NCI-H510A (cell line): Measurements from ENCODE around the gene ABCA10.

Experiments used
- DNase-seq: peaks from one replicate; lab custom pipeline; 2025; lab: John Stamatoyannopoulos, UW

The ABCA10 gene

DNA sequence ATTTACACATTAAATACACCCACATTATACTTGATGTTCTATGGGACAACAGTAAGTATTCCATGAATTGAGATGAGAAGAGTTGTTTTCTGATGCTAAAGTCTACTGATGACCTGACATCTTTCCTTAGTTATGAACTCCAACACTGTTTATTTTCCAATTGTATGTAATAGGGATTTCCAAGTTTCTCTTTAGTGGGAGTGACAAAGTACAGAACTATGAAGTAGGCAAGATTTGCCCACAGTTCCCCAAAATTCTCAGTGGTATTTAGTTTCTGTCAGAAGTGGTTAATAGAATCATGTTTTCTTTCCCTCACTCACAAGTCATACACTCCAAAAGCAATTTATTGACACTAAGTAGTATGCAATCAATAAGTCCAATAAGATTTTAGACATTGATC lies 64.4 kb downstream of the ABCA10 start:
- DNase-seq = no peak

- DNase-seq = no peak
Measured at GRCh38 chr17:69159418-69159817, 69.2 kb downstream of the ABCA10 start.

DNA sequence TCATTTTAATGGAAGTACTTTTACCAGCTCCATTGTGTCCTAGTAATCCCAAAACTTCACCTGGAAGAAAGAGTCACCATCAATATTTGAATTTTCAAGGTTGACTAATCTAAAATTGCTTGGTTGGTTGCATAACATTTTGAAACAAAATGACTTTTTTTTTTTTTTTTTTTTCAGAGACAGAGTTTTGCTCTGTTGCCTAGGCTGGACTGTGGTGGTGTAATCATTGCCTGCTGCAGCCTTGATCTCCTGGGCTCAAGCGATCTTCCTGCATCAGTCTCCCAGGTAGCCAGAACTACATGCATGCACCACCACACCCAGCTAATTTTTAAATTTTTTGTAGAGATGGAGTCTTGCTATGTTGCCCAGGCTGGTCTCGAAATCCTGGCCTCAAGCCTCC lies 74.4 kb downstream of the ABCA10 start:
- no peak for DNase-seq

DNA sequence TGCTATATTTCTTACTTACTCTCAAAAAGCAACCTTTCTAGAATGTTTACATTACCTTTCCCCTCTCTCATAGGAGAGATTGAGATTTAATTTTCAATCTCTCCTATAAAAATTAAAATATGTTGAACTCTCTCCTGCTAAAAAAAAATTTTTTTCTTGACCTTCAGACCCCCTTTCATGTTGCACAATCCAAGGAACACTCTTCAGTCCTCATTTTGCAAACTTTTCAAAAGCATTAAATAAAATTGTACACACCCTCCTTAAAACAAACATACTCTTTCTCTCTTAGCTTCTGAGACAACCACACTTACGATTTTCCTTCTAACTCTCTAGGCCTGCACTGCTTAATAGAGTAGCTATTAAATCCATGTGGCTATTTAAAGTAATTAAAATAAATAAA lies 78.3 kb downstream of the ABCA10 start:
- no peak for DNase-seq

DNA sequence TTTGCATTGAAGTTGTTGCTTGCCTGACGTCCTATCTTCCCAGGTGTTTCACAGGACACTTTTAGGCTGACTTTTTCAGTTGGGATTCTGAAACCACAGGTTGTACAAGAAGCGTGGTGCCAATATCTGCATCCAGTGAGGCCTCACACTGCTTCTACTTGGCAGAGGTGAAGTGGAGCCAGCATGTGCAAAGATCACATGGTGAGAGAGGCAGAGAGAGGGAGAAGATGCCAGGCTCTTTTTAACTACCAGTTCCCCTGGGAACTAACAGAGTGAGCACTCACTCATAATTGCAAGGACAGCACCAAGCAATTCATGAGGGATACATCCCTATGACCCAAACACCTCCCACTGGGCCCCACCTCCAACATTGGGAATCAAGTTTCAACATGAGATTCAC lies 81.2 kb downstream of the ABCA10 start:
- no peak for DNase-seq

DNA sequence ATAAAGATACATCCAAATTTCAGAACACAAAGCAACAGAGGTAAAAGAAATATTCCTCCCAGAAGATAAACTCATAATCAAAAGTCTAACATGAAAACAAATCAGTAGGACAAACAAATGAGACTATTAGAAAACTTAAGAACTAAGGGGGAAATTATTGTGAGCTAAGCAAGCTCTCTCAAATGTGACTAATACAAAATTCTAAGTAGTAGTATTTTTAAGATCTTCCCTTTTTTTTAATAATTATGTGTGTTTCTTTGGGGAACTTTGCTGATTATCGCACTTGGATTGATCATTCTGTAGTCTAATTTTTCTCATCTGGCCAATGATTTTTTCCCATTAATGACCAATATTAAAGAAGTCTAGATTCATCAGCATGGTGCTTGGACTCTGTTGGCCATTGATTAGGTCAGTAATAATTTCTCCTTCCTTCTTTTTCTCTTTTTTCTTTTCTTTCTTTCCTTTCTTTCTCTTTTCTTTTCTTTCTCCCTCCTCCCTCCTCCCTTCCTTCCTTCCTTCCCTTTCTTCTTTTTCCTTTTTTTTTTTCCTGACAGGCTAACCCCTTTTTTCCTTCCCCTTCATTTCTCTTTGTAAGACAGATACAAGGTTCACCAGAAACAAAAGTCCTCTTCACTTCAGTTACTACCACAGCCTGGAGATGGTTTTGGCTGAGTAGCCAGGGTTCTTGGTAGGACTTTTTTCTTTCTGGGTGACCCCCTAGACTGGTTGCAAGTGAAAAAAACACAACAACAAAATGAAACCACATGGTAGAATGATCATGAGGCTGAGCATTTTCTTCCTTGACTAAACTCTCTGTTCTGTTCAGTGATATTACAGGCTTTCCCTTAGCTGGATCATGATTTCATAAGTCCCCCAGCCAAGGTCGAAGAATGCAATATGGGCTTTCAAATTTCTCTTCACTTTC lies 84.0 kb downstream of the ABCA10 start:
- no peak for DNase-seq

DNA sequence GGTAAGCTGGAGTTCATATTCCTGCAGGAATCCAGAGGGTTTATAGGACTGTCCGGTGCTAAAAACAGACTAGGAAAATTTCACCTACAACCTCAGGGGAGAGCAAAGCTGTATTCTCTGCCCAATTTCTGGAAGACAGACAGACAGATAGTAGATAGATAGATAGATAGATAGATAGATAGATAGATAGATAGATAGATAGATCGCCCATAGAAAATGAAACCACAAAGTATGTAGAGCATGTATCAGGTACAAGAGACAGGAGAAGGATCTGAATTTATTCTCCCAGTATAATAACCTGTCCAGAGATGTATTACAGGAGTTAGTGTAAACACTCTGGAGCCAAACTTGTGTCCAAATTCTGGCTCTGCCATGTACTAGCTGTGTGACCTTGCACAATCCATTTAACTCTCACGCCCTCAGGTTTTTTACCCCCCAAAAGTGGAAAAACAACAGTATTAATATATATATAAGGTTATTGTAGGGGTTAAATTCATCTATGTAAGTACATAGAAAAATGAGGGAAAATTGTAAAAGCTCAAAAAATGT lies 84.9 kb downstream of the ABCA10 start:
- no peak for DNase-seq

DNA sequence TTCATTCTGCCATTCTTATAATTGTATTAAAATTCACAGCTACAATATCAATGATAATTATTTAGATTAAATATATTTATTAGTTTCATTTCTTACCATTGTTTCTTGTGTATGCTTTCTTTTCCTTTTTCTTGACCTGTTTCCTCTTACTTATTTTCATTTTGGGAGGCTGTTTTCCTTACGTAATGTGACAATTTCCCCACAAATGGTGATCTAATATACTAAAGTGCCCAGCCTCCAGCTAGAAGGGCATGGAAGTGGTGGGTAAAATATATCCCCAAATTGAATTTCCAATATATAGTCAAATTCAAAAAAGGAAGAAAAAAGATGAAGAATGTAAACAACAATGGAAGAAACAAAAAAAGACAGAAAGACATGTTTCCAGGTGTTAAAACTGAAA lies 85.5 kb downstream of the ABCA10 start:
- no peak for DNase-seq

DNA sequence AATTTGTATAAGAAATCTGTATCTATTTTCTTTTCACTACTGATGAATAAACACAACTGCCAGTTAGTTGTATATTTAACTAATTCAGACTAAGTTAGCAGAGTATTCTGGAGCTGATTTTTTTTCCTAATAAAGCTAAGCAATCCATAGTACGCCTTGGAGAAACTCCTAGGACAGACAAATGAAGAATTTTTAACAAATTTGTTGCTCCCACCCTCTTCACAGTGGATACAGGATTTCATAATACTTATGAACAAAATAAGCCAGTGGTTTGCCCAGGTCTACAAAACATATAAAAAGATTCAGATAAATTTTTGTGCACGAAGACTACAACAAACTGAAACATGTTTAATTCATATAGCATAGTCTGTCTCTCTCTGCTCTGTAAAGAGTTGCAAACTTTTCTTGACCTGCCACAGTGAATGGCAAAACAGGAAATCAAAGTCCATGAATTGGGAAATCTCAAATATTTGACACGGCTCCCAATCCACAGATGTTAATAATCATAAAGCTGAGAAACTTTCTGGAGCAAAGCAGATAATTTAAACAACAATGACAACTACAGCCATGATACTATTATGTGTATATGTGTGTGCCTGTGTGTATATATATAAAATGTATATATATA lies 86.3 kb downstream of the ABCA10 start:
- no peak for DNase-seq

GRCh38 chr17:69141431-69142174 lies 87.0 kb downstream of the ABCA10 start, which contains the start of gene ABCA6:
Gene ABCA6, minus strand, starts transcription at chr17:69141895. Its CDS starts 1,192 bp downstream, at chr17:69140703.
- DNase-seq = no peak

DNA sequence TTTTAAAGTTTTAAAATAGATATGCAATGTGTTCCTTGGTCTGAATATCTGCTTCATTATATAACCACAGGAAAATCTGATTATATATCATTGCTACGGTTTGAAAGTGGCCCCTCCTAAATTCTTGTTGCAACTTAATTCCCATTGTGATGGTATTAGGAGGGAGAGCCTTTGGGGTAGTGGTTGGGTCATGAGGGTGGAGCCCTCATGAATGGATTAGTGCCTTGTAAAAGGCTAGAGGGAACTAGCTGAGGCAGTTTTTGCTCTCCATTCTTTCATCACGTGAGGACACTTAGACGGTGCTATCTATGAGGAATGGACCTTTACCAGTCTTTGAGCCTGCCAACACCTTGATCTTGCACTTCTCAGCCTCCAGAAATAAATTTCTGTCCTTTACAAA lies 94.5 kb downstream of the ABCA10 start:
- DNase-seq = no peak

GRCh38 chr17:69130627-69131296 lies 97.9 kb downstream of the ABCA10 start:
- no peak for DNase-seq

- no peak for DNase-seq
Measured at GRCh38 chr17:69123626-69124025, 105.0 kb downstream of the ABCA10 start.

- no peak for DNase-seq
Measured at GRCh38 chr17:69122065-69122464, 106.6 kb downstream of the ABCA10 start.

GRCh38 chr17:69117855-69118784 lies 110.5 kb downstream of the ABCA10 start:
- no peak for DNase-seq

- no peak for DNase-seq
Measured at GRCh38 chr17:69111794-69112193, 116.8 kb downstream of the ABCA10 start.

DNA sequence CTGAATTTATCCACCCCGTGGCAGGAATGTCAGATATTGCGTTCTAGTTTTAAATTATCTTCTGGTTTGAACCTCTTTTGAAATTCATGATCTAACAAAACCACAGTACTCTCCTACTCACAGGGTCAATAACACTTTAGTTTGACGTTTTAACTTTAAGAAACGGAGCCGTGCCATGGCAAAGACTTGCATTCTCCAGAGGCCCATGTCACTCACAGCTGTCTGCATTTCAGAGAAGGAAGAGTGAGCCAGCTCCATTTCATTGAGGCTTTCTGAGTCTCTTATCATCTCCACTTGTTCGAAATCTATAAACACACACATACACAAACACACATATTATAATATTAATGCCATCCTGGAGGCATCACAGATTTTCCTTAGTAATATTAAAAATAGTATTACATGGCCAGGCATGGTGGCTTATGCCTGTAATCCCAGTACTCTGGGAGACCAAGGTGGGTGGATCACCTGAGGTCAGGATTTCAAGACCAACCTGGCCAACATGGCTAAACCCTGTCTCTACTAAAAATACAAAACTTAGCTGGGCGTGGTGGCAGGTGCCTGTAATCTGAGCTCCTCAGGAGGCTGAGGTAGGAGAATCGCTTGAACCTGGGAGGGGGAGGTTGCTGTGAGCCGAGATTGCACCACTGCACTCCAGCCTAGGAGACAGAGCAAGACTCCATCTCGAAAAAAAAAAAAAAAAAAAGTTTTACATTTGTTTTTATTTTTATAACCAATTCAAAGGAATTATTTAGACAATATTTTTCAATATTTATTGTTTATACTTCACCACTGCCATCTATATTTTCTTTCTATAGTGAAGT lies 122.5 kb downstream of the ABCA10 start:
- DNase-seq = no peak

GRCh38 chr17:69103557-69104233 lies 124.9 kb downstream of the ABCA10 start:
- no peak for DNase-seq

DNA sequence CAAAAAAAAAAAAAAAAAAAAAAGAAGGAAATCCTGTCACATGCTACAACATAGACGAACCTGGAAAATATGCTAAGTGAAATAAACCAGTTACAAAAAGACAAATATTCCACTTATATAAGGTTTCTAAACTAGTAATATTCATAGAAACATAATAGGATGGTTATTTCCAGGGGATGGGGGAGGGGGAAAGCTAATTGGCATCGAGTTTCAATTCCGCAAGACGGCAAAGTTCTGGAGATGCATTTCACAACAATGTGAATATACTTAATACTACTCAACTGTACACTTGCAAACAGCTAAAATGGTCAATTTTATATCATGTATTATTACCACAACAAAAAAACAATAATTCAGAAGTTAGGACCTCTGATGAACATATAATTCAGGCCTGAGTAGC lies 130.0 kb downstream of the ABCA10 start:
- DNase-seq = no peak
